Activated CD4-positive, alpha-beta T cell treated with anti-CD3 and anti-CD28 coated beads, Interleukin-2, Interleukin-4, amounts not matched to agents 100 ng/mL and 50 ng/mL, durations not matched to agents 16 hours and 8 hours (primary cell): Measurements from ENCODE around the gene NRG2.

Experiments
- DNase-seq: peaks from one replicate; pipeline ENCODE4 v3.0.0-alpha.2; 2020; ENCODE audit warnings: low spot score

The NRG2 gene

DNA sequence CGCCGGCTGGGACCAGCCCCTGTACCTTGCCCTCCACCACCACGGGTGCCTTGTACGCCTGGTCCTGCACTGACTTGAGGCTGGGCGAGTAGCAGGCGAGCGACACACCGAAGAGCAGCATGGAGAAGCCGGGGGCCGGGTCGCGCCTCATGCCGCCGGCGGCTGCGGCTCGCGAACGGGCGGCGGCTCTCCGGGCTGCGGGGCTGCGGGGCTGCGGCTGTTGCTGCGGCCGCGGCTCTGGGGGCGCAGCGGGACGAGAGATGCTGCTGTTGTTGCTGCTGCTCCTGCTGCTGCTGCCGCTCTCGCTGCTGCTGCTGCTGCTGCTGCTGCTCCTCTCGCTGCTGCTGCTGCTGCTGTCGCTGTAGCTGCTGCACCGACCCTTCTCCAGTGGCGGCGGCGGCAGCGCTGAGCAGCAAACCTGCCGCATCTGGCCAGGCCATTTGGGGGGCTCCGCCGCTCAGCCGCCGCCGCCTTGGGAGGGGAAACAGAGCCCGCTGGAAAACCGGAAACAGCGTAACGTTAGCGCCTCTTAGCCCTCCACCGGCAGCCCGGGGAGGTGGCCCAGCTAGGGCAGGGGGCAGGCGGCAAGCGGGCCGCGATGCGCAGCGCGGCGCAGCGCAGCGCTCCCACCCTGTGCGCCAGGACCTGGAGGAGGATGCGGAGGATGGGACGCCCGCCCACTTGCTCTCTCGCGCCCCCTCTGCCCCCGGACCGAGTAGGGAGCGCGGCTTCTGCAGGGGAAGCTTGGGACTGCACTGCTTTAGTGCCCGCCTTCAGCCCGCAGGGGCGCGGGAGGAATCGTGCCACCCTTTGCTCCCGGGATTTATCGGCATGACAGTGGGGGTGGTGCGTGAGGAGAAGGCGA is at the start of gene NRG2:
Gene NRG2 (minus strand): TSS at position 657 of the 865 bp plus-strand sequence.
- DNase-seq, result peak; percentile 40

DNA sequence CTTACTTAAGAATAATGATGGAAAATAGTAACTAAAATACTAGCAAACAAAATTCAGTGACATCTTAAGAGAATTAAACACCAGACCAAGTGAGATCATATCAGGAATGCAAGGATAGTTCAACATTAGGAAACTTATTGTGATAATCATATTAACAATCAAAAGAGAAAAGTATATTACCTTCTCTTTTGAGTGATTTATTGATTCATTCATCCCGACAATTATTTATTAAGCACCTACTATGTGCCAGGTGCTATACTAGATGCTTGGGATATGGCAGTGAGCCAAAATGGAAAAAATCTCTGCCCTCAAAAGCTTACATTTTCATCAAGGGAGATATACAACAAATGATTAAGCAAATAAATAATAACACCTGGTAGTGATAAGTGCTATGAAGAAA is 47.2 kb upstream of the NRG2 start:
- DNase-seq, result no peak

DNA sequence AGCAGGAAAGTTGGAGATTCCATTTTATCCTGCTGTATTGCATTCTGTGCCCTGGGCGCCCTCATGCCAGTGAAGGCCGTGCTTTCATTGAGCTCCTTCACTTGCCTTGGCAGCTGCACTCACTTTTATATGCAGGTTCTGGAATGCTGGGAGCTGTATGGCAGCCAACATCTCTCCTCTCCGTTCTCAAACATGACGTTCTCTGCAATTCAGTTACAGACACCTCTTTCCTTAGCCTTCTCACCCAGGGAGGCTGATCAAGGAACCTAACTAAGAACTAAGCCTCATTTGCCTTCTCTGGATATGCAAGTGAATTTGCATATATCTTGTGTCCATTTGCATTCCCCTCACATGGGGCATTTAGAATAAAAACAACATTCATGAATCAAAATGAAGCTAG is 41.4 kb upstream of the NRG2 start:
- no peak for DNase-seq

DNA sequence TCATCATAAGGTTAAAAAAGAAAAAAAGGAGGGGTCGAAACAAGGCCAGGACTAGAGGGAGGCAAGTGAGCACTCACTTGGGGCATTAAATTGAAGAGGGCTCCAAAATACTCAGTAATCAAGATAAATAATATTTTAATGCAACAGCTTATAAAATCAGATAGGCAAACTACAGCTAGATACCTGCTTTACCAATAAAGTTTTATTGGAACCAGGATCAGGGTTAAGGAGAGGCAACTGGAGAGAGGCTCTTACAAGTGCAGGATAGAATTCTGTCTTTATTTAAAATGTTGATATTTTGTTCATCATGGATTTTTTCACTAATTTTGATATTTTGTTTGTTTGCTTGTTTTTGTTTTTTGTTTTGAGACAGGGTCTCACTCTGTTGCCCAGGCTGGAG is 40.6 kb upstream of the NRG2 start:
- no peak for DNase-seq

DNA sequence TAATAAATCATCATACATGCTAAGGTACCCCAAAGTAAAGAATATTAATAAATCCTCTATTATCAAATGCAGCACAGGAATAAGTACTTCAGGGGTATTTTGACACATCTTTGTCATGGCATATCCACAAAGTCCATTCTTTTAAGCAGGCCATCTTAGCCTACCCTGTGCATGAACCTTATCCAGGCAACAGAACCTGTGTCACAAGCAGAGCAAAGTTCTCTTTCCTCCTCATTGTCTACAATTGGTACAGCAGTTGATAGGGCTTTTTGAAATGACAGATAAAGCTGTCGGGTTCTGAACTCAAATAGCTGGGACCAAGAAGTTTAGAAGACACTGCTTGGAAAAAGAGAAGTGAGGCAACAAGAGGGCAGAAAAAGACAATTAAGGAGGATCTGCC is 40.0 kb upstream of the NRG2 start:
- DNase-seq, result no peak

DNA sequence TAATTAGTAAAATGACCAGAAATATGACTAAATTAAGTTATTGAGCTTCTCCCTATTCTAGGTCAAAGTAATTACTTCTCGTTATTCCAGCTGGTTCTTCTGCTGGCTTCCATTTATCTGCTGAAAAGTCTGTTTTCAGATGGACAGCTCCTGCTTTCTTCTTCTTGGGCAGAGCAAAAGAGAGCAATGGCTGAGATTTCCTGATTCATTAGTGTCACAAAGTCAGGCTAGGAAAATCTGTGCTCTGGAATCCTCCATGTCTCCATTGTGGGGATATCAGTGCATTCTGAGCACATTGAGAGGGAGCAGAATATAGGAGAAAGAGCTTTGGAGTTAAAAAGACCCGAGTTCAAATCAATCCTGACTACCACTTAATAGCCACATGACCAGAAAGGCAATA is 33.7 kb upstream of the NRG2 start:
- DNase-seq, result no peak

DNA sequence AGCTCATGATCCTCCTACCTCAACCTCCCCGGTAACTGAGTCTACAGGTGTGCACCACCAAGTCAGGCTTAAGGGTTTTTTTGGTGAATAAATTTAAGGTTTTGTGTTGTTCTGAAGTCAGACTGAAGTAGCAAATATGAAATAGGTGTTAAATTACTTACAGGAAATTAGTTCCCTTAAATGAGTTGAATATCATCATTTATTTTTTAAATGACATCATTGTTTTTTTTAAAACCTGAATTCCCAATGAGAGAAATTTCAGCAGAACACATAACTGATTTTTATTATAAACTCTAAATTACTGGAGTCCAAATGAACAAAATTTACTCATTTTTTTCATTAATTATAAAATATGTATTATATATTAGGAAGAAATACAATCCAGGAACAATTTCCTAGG is 33.0 kb upstream of the NRG2 start:
- no peak for DNase-seq

DNA sequence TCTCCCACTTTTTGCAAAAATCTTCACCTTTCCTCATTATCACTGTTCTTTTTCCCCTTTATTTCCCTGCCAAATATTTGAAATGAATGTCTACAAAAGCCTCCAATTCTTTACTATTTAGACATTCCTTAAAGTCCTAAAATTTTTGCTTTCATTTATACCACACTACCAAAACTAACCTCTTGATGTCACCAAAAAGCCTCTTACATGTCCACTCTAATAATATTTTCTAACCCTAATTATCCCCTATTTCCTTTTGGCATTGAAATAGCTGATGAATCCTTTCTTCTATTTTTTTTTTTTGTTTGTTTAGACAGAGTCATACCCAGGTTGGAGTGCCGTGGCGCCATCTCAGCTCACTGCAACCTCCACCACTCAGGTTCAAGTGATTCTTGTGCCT is 32.3 kb upstream of the NRG2 start:
- DNase-seq, result no peak

DNA sequence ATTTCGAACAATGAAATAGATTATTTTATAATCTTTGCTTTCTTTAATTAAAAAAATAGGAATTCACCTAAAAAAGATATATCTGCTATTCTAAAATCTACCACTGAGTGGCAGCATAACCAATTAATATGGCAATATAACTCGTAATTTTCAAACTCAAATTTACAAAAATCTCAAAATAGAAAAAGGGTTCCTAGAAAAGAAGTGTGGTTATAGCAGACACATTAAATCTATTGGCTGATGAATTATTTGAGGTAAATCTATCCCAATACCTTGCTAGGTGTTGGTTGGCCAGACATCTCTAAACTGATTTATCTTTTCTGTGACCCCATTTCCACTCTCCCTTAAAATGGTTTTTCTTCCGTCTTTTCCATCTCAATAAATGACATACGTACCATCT is 30.2 kb upstream of the NRG2 start:
- DNase-seq, result peak; percentile 11

DNA sequence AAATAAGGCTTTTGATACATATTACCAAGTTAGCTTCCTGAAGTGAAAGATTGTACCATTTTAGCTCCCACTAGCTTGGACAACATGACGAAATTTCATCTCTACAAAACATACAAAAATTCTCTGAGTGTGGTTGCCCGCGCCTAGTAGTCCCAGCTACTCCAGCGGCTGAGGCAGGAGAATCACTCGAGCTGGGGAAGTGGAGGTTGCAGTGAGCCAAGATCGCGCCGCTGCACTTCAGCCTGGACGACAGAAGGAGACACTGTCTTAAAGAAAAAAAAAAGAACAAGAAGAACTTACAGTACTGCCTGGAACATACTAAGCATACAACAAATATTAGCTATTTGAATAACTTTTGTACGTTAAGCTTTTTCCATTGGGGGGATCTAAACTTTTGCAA is 29.7 kb upstream of the NRG2 start:
- DNase-seq, result no peak

DNA sequence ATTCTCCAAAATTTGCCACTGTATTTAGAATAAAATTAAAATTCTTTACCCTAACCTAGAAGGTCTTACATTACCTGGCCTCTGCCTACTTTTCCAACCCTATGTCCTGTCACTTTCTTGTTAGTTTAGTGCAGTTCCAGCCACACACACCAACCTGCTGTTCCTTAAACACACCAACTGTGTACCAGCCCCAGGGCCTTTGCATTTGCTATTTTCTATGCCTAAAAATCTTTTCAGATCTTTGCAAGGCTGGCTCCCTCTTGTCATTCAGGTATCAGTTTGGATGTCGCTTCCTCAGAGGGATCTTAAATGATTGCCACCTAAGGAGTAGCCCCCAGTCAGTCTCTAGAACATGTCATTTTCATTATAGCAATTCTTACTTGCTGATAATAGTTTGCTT is 17.7 kb upstream of the NRG2 start:
- no peak for DNase-seq

DNA sequence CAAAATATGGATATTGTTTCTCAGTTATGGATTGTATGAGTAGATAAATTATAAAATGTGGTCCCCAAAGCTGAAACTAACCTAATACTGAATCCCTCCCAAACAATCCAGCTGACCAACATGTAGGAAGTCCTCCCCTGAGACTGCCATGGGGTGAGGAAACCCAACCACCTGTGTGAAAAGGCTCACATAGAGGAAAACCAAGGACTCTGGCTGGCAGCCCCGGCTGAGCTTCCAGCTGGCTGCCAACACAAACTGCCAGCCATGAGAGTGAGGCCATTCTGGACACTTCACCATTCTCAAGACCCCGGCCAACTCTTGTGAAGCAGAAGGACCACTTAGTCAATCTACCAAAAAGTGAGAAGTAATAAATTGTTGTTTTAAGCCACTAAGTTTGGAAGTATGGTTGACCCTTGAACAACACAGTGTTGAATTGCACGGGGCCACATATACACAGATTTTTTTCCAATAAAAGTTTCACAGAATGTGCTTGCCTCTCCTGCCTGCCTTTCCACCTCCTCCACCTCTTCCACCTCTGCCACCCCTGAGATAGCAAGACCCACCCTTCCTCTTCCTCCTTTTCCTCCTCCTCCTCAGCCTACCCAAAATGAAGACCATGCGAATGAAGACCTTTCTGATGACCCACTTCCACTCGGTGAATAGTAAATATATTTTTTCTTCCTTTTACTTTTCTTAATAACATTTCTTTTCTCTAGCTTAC is 15.3 kb upstream of the NRG2 start:
- DNase-seq, result no peak

DNA sequence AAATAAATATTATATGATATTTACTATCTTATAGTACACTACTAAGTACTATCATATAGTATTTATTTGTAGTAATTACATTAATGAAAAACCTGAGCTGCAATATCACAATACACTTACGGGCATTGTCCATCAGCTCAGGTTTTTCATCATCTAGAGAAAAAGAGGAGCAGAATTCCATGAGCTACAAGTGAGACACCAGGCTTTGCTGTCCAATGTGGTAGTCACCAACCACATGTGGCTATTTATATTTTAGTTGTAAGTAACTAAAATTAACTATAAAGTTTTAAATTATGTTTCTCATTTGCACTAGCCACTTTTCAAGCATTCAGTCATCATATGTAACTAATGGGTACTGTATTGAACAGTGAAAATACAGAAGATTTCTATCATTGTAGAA is 13.8 kb upstream of the NRG2 start:
- no peak for DNase-seq

DNA sequence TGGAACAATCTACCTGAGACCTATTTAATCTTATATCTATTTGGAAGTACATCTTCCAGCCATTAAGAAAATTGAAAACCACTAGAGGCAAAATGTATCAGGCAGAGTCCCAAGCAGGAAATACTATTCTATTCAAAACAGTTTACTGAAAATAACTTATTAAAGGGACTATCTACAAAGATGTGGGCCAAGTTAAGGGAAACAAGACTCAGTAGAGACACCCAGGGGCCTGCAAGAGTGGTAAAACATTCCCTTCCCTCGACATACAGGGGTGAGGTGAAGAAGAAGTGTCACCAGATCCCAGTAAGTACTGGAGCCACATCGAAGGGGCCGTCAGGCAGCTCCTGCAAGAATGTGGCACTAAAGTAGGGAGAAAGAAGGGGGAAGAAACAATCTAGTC is 12.1 kb upstream of the NRG2 start:
- DNase-seq, result no peak

DNA sequence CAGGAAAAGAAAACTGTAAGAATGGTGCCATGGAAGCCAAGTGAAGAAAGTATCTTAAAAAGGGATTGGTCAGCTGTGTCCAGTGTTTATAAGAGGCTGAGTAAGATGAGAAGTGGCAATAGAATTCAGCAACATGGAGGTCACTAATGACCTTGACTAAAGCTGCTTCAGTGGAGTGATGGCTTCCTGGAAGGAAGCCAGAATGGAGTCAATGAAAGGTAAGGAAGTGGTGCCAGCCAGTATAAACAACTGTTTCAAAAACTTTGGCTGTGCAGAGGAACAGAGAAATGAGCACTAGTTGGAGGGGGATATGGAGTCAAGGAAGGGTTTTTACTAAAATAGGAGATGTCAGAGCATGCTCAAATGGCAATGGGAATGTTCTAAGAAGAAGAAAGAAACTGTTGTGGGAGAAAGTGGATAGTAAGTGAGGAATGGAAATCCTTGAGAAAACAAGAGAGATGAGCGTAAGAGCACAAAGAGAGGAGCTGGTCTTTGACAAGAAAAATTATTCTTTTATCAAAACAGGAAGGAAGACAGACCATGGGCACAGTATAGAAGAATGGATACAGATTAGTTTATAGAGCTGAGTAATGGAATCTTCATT is 11.1 kb upstream of the NRG2 start:
- no peak for DNase-seq

DNA sequence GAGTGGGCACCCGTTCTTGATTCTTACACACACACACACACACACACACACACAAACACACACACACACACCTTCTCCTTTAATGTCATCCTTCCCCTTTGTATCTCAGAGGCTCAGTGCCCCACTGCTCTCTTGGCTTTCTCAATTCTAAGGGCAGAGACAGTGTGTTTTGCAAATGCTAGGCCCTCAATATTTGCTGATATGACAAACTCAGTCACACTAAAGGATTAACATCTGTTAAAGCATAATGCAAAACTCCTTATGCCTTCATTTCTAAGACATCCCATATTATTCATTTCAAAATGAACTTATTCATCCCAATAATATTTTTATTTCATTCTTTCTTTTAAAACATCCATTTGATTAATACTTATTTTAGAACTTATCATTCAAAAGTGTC is 8.9 kb upstream of the NRG2 start:
- no peak for DNase-seq

DNA sequence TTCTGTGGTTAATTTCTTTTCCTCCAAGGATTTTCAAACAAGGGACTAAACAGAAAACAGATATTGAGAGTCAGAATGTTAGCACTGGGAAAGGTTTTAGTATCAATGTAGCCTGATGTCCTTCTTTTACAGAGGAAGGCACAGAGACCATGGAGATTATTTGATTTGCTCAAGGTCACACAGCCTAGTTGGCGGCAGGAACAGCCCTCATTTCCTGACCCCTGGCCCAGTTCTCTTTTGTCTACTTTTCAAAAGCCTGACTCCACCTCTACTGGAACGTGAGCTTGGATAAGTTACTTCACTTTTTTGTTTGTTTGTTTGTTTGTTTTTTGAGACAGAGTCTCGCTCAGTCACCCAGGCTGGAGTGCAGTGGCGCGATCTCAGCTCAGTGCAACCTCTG is 6.6 kb upstream of the NRG2 start:
- DNase-seq, result no peak

DNA sequence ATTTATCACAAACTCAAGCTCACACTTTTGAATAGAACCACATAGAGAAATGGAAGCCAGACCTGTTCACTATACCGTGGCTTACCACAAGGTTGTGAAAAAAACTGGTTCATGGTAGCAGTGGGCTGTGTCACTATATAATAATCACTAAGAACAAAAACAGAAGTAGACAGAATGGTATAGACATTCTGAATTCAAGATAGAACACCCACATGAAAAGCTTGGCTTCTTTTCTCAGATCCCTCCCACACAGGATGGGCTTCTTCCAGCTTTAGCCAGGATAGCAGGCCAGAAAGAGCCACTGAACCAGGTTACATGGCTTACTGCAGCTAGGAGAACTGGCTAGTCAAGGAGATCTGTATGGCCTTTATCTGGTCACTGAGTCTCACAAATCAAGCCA is 6.1 kb upstream of the NRG2 start:
- no peak for DNase-seq

DNA sequence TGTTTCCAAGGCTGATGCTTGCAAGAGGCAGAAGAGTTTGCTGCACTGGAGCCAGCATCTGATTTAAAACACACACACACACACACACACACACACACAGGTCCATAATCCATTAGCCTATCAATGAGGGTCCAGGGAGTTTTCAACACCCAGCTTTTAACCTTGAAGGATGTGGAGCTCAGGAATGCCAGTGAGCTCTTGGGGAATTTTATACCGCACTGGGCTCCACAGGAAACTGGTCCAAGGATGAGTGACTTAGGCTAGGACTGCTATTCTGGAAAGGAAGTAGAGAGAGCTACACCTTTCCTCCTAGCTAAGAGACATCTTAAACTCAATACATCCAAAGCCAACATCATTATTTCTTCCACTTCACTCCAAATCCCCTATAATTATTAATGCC is 942 bp upstream of the NRG2 start:
- DNase-seq, result no peak

DNA sequence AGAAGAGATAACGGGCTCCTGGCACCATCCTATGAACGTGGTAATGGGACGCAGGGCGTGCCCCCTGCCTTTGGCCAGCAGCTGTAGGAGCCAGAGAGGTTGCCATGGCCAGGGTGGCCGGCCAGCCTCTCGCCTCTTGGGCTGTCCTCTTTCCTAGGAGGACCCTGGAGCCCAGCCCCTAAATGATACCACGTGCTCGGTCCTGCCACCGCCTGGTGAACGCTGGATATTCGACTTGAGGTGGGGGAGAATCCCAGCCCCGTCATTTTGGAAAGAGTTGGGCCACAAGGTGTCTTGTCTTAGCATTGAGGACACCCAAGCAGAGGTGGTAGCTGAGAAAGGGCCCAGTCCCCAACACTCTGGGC is 391 bp upstream of the NRG2 start:
- DNase-seq, result no peak

DNA sequence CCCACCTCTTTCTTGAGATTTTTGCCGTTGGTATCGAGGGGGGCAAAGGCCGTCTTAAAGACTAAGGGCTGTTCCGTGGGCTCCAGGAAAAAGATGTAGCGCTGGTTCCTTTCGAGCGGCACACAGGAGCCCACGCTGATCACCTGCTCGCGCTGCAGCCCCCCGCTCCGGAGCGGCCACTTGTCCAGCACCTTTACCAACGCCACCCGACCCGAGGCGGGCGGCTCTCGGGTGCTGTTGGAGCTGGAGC is 781 bp downstream of the NRG2 start:
- no peak for DNase-seq

DNA sequence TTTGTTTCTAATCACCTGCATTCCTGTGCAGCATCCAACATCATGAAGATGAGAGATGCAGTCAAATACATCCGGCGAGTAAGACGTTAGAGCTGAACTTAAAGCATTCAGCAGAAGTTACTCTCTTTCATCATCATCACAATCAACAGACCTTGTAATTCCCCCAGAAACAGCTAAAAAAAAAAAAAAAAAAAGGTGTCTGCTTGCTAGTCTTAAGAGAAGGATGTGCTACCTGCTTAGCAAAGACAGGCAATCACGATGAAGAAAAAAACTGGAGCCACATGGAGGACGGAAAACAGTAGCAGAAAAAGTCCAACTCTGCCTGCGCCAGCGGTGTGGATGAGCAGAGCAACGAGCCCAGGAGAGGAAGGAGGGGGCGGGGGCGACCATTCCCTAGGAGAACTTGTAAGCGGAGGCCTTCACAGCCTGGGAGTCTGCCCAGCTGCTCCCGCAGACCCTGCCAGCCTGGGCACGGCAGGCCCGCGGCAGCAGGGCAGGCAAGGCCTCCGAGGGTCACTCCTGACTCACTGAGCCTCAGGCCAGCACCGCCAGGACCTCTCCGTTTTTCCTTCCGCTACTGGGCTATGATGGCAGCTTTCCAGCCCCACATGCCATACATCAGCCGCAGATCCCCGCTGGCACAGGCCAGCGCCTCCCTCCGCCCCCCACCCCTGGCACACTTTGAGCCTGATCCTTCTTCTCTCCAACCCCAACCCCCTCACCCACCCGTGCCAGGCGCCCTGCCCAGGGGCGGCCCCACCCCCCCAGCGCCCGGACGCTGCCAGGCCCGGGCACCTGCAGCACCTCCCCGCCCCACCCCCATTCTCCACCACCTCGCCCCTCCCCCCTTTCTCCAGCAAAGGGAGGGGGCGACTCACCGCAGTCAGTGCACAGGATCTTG is 1.4 kb downstream of the NRG2 start:
- no peak for DNase-seq

DNA sequence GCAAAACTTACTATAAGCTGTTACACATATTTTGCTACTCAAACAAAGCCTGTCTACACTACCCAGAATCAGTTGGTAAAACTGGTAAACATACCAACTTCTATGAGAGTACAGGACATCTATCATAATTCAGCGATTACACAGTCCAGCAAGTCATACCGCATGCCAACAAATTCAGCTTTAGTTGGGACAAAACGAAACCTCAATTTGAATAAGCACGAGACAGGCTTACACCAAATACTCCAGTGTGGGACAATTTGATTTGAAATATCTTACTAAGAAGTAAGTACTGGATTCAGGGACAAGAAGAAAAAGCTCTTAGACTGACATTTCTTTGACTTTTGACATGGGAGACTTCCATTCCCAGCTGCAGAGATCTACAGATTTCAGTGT is 2.0 kb downstream of the NRG2 start:
- no peak for DNase-seq
